HG03097 (cell line): ENCODE measurements around the gene IRAK1BP1.
"Not testable (repeated sequence)": the region's sequence is repeated elsewhere in the genome, so short reads cannot be mapped to it uniquely, and the experiment has no call there.

ENCODE experiments used
- ATAC-seq: cut with Tn5 transposase; IDR thresholded peaks from one replicate; pipeline ENCODE4 v1.9.1; 2021; ENCODE audit not compliant: unreplicated experiment, low FRiP score

Gene IRAK1BP1

GRCh38 chr6:78875505-78875904 lies 8.2 kb downstream of the IRAK1BP1 start:
- ATAC-seq: no peak

- ATAC-seq: no peak
Measured at GRCh38 chr6:78883651-78884050, 16.3 kb downstream of the IRAK1BP1 start.

DNA sequence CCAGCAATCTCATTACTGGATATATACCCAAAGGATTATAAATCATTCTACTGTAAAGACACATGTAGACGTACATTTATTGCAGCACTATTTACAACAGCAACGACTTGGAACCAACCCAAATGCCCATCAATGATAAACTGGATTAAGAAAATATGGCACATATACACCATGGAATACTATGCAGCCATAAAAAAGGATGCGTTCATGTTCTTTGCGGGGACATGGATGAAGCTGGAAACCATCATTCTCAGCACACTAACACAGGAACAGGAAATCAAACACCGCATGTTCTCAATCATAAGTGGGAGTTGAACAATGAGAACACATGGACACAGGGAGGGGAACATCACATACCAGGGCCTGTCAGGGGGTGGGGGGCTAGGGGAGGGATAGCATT lies 22.6 kb downstream of the IRAK1BP1 start:
- ATAC-seq: not testable (repeated sequence)

- ATAC-seq: no peak
Measured at GRCh38 chr6:78896227-78896626, 28.9 kb downstream of the IRAK1BP1 start.

- ATAC-seq: no peak
Measured at GRCh38 chr6:78908621-78909020, 41.3 kb downstream of the IRAK1BP1 start.

DNA sequence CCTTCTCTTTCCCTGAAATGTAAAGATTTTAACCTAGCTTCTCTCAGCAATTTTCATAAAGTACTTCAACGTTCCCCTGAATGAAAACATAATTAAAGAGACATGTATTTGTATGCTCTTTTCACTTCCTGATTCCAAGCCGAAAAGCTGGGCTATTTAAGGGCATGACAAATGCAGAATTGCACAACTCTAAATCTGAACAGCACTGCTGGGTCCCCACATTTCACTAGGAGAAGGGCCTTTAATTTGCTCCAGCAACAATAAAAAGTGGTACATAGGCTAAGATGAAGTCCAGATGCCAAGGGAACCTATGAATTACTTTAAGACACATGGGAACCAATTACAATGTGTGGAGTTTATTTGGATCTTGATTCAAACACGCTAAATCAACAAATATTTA lies 42.0 kb downstream of the IRAK1BP1 start:
- ATAC-seq: no peak

DNA sequence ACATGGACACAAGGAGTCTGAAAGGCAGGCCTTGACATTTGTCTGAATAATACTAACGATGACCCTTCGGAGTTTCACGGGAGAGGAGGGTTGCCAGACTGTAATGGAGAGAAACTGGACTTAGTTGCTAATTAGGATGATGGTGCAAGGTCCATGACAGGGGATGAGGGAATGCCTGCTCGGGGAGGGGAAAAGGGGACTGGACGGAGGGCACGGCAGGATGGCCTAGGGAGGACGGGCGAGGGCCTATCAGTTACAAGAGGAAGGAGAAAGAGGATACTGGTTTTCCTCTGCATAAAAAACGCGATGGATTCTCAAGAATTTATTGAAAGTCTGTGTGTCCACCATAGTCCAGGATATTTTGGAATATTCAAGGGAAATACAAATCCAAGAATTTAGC lies 42.7 kb downstream of the IRAK1BP1 start:
- ATAC-seq: no peak

GRCh38 chr6:78910591-78911171 lies 43.3 kb downstream of the IRAK1BP1 start:
- ATAC-seq: no peak

- ATAC-seq: no peak
Measured at GRCh38 chr6:78911218-78911940, 44.0 kb downstream of the IRAK1BP1 start.

DNA sequence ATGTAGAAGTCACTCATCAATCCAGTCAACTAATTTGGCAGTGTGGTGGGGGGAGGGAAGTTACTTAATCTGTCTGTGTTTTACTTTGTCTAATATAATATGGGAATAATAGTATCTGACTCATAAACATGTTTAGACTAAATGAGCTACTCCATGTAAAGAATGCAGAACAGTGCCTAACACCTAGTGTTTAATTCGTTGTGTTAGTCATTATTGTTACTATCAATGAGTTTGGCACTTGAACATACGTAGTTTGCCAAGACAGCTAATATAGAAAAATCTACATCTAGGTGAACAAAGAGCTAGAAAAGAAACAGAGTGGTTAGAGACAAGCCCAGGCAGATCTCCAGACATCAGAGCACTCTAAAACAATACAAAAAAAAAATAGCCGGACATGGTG lies 49.1 kb downstream of the IRAK1BP1 start:
- no peak for ATAC-seq

GRCh38 chr6:78917788-78918187 lies 50.4 kb downstream of the IRAK1BP1 start:
- no peak for ATAC-seq

- ATAC-seq: not testable (repeated sequence)
Measured at GRCh38 chr6:78921168-78921567, 53.8 kb downstream of the IRAK1BP1 start.

DNA sequence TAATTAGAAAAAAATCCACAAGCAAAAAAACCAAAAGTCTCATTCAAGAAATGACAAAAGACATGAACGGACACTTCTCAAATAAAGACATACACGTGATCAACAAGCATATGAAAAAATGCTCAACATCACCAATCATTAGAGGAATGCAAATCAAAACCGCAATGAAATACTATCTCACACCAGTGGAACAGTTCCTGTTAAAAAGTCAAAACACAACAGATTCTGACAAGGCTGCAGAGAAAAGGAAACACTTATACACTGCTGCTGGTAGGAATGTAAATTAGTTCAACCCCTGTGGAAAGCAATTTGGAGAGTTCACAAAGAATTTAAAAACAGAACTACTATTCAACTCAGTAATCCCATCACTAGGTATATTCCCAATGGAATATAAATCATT lies 58.0 kb downstream of the IRAK1BP1 start:
- ATAC-seq: no peak

DNA sequence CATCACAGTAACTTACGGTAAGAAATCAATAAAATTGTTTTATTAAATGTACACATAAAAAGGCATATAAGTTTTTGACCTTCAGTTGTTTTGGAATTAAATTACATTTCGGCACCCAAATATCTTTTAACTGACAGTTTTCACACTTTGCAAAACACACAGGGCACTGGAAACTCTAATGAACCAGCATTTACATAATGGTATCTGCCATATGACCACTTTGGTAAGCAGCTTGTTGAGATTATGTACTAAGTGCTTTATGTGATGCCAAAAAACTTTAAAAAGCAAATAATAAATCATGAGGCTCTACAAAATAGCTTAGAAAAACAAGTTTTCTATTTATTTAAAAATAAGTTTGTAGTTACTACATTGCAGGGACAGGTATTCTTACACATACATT lies 68.2 kb downstream of the IRAK1BP1 start:
- no peak for ATAC-seq

- ATAC-seq: no peak
Measured at GRCh38 chr6:78936515-78936914, 69.2 kb downstream of the IRAK1BP1 start.

DNA sequence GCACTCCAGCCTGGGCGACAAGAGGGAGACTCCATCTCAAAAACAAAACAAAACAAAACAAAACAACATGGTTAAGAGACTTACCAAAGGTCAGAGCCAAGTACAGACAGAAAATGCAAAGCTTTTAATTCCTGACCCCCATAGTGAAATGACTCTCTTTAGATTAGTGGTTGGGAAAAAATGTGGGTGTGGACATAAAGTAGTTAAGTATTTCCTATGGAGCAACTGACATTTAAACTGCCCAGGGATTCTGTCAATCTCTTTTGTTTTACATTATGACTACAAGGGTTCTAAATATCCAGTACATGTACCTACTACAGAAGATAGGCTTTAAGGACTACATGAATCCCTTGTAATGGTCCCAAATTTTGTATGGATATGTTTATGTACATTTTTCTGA lies 75.1 kb downstream of the IRAK1BP1 start:
- no peak for ATAC-seq

DNA sequence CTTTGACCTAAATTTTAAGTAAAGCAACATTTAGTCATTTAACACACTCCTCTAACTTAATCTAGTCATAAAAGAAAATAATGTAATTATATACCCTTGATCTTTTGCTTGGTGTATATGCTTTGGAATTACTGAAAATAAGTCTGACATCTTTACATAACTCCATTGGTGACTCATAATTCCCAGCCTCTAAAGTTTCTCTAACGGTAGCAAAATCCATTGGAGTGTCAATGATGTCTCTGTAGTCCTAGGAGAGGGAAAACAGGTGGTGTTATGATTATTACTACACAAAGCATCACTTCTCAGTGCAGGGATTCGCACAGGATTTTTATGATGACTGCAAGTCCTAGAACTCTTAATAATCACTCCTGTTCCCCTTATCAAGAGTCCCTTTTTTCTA lies 80.2 kb downstream of the IRAK1BP1 start:
- ATAC-seq: no peak

DNA sequence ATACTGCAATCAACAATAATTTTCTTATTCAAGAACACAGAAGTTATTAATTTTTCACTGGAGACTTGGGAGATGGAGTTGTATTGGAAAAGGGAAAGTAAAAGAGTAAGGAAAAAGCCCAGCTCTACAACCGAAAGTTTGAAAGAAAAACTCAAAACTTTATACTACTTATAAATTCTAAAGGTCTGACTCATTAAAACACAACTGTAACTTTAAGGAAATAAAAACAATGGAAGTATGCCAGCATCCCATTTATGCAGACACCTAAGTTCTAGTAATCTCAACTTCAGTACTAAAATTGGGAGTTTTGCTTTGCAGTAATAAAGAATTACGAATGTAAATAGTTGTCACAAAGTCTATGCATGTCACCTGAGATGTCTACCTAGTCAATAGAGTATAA lies 80.6 kb downstream of the IRAK1BP1 start:
- no peak for ATAC-seq

DNA sequence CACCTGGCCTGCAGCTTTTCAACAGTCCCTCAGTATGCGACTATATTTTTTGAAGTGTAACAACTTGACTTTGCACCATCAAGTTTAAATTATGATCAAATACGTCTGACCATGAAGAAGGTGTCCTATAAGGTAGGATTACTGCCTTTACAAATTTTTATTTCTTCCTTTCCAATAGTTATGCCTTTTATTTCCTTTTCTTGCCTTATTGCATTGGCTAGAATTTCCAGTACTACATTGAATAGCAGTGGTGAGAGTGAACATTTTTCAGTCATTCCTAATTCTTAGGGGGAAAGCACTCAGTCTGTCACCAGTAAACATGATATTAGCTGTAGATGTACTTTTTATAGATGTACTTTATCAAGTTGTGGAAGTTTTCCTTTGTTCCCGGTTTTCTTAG lies 81.4 kb downstream of the IRAK1BP1 start:
- no peak for ATAC-seq

DNA sequence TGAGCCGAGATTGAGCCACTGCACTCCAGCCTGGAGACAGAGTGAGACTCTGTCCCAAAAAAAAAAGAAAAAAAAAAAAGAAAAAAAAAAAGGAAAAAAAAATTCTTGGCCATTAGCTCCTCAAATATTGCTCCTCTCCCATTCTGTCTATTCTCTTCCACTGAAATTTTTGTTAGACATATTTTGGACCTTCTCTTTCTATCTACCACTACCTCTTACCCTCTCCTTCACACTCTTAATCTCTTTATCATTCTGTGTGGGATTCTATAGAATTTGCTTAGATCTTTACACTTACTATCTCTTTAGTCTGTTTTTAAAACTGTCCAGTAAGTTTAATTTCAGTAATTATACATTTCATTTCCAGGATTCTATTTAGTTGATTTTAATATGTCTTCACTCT lies 85.0 kb downstream of the IRAK1BP1 start:
- ATAC-seq: no peak
